GM21737 (cell line): ENCODE data around the gene EML3.
"Not testable (repeated sequence)": the region's sequence is repeated elsewhere in the genome, so short reads cannot be mapped to it uniquely, and the experiment has no call there.

Experiments used
- ATAC-seq: cut with Tn5 transposase; IDR thresholded peaks from one replicate; pipeline ENCODE4 v1.9.1; 2021; ENCODE audit warnings: mild to moderate bottlenecking, moderate library complexity; ENCODE audit not compliant: unreplicated experiment

The EML3 gene

GRCh38 chr11:62621567-62622470 is 9.2 kb upstream of the EML3 start, which contains the start of gene B3GAT3:
Gene B3GAT3 (minus strand): TSS chr11:62621986. CDS start chr11:62621947, 39 bp downstream.
- ATAC-seq = peak; percentile 91

DNA sequence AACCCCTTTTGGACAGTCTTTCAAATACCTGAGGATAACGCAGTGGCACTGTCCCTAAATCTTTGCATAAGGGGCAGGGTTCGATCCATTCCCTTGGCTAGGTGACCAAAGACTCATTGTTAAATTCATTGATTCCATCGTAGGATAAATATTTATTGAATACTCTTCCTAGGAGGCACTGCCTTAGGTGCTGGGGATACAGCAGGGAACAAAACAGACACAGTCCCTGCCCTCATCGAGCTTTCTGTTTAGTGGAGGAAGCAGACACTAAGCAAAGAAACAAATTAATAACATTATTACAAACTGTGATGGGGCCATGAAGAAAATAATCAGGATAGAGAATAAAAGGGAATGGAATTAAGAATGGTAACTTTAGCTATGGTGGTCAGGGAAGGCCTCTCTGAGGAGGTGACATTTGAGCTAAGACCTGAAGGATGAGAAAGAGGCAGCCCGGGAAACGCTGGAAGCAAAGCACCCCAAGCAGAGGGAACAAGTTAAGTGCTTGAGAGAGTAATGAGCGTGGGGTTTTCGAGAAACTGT is 8.5 kb upstream of the EML3 start:
- ATAC-seq = no peak

DNA sequence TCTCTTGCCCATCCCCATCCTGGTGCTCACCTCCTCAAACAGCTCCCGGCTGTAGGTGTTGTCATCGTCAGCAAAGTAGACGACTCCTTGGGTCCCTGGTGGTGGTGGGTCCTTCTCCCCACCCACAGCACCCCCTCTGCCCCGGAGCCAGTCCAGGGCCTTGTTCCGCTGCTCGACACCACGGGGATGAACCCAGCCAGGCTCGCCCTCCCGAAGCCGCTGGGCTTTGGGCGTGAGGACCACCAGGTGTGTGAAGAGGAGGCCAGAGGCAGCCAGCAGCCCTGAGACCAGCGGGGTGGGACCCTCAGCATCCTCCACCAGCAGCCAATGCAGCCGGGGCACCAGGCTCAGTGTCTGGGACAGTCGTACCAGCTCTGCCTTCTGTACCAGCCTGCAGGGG is 4.4 kb upstream of the EML3 start:
- ATAC-seq = not testable (repeated sequence)

- no peak for ATAC-seq
Observed at GRCh38 chr11:62615521-62615920, 2.9 kb upstream of the EML3 start.

GRCh38 chr11:62614275-62614674 is 1.7 kb upstream of the EML3 start:
- ATAC-seq = no peak

DNA sequence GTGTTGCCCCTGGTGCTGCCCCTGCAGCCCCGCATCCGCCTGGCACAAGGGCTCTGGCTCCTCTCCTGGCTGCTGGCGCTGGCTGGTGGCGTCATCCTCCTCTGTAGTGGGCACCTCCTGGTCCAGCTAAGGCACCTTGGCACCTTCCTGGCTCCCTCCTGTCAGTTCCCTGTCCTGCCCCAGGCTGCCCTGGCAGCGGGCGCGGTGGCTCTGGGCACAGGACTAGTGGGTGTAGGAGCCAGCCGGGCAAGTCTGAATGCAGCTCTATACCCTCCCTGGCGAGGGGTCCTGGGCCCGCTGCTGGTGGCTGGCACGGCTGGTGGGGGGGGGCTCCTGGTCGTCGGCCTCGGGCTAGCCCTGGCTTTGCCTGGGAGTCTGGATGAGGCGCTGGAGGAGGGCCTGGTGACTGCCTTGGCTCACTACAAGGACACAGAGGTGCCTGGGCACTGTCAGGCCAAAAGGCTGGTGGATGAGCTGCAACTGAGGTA is 760 bp upstream of the EML3 start:
- ATAC-seq = no peak

DNA sequence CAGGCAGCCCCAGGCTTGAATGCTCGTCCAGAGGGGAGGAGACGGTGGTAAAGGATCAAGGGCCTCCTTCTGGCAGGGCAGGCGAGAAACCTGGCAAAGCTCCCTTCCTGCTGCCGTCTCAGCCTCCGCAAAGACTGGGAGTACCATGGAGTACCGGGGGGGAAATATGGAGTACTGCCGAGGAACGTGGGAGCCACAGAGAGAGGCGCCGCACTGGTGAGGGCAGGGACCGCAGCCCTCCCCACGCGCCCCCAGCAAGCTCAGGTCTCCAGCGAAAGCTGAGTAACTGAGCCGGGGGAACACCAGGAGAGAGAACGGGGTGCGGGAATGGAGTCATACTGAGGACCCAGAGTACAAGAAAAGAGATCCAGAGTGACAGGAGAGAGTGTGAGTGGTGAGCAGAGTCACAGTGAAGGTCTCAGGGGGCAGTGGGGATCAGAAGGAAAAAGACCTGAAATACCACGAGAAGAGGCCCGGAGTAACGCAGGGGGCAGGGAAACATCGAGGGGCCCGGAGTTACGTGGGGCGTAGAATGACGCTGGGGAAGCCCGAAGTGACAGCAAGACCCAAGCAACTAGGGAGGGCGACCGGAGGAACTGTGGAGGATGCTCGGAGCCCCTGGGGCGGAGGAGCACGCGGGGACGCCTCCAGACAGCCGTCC is 740 bp downstream of the EML3 start:
- ATAC-seq = peak; percentile 18

- no peak for ATAC-seq
Observed at GRCh38 chr11:62610814-62611704, 1.5 kb downstream of the EML3 start.

GRCh38 chr11:62610403-62610802 is 2.2 kb downstream of the EML3 start:
- ATAC-seq = no peak

- ATAC-seq = no peak
Observed at GRCh38 chr11:62608776-62609175, 3.8 kb downstream of the EML3 start.

- ATAC-seq = no peak
Observed at GRCh38 chr11:62607714-62608113, 4.9 kb downstream of the EML3 start.

DNA sequence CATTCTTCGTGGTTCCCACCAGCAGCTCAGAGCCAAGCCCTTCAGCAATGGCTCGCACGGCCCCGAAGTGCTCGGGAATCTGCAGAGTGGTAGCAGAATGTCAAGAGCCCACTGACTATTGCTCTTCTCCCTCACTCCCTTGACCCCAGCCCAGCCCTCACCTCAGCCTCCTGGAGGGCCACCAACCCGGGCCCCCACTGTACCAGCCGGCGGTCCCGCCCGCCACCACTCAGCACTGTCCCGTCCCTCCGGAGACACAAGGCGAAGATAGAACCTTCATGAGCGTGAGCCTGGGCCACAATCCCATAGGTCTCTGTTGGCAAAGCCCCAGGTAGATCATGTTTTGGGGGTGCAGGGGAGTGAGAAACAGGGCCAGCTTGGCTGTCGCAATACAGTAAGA is 6.7 kb downstream of the EML3 start:
- ATAC-seq = no peak

DNA sequence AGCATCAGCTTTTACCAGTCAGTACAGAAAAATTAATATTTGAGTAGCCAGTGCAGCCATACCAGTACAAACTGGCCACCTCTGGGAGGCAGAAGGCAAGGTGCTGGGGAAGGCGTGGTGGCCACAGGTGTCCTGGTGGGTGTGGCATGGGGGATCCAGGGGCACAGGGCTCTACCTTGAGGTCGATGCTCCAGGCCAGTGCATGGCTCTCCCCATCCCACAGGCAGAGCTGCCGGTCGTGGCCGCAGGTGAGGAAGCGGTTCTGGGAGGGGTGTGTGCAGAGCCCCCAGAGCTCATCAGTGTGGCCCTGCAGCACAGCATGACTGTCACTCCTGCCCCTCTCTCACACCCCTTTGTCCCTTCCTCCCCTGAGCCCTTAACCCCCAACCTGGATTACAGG is 7.1 kb downstream of the EML3 start:
- ATAC-seq = no peak

DNA sequence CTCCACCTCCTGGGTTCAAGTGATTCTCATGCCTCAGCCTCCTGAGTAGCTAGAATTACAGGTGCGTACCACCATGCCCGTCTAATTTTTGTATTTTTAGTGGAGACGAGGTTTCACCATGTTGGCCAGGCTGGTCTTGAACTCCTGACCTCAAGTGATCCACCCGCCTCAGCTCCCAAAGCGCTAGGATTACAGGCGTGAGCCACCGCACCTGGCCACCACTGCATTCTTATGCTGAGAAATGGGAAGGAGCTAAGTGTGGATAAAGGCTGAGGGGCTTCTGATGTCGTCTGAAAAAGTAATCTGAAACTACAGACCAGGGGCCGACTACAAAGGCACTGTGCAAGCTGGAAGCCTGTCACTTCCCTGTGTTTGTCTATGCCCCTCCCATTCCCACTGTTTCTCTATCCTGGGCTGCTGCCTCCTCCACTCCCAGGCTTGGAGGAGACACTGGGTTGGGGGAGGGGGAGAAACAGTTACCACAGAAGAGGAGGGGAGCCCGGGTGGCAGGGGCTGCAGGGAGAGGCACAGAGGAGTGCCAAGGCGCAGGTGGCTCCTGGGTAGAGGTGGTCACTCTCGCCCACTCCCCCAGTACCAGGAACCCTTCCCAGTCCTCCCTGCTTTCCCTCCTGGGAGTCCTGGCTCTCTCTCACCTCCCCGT is 8.0 kb downstream of the EML3 start:
- ATAC-seq = no peak

- no peak for ATAC-seq
Observed at GRCh38 chr11:62603776-62604299, 8.7 kb downstream of the EML3 start.

DNA sequence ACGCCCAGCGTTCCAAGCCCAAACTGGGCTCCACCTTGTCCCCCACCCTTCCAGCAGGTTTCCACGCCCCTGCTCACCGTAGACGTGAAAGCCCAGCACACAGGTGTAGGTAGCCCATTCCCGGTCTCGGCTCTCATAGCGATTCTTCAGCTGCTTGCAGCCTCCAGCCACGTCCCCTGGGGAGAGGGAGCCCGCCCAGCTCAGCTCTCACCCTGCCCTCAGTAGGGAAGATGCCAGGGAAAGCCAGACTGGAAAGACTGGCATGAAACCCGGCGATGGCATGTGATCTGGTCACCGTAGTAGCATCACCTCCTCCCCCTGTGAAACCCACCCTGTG is 9.5 kb downstream of the EML3 start:
- ATAC-seq = no peak

- ATAC-seq = no peak
Observed at GRCh38 chr11:62602141-62603071, 10.2 kb downstream of the EML3 start.

DNA sequence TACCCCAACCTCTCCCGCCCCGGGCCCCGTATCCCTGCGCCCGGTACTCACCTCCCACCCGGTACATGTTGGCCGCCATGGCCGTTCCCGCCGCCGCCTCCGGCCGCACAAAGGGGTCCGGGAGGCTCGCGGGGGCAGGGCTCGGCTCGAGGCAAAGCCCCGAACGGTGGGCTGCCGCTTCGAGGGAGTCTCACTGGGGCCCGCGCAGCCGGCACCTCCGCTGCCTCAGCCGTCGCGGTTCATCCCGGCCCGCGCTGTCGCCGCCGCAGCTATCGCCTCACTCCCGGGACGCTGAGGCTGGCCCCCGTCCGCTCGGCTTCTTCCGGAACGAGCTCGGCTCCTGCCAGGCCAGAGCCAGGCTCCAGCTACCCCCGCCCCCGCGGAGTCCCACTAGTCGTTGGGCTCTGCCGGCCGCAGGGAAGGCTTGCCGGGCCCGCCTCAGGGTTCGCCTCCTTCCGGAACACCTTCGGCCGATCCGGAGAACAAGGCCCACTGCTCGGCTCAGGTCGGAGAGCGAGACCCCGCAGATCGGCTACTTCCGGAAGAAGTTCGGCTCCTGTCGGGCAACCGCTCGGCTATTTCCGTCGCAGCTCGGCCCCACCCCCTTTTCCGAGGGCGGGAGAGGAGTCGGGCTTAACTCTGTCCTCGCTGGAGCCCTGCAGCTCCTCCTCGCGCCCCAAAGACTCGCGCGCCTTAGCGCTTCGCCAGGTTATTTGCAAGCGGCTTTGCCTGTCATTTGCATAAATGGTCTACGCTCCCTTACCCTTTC is 11.0 kb downstream of the EML3 start, which contains the start of gene MTA2:
Gene MTA2, minus strand, starts transcription at position 494 of the 769 bp plus-strand sequence. Its CDS starts 415 bp downstream, at position 79.
- peak; percentile 70 for ATAC-seq
